ENCODE measurements around the gene RNF103. TPM values are rescaled to one million over a fixed set of nuclear protein-coding genes. Genes with fewer than 3 reads are reported as not detected.

RNF103 gene
- total and polyA plus RNA-seq, 3 donors from 2014 or later = 48.2 to 59.7 (median 53.7) TPM

- H3K36me3 ChIP-seq (ENCODE audit: low read depth, missing control alignments) = no peaks in the 10 kb centered on the region
- H3K27me3 ChIP-seq = no peaks in the 10 kb centered on the region
- H3K27ac ChIP-seq = no peak overlapping the region
- no peaks in the 10 kb centered on the region for H3K4me1 ChIP-seq
- no peaks in the 10 kb centered on the region for H3K9me3 ChIP-seq
- 92 to 96% methylated on average over 4 of the region's 4 CpGs for WGBS, 2 donors
- no peak overlapping the region for H3K4me3 ChIP-seq
- no peak for DNase-seq
- intact Hi-C loops (cut with DNase I; ENCODE audit: low total_unique reads) = no loop called here
- TF ChIP-seq CTCF (IDR thresholded peaks at IDR 0.05) = no peak
- no peak for TF ChIP-seq POLR2A (IDR thresholded peaks at IDR 0.05)
These were observed 22.7 kb upstream of the RNF103 start for GRCh38 chr2:86646329-86646728.

GRCh38 chr2:86645752-86646151 is 22.1 kb upstream of the RNF103 start:
- intact Hi-C loops (cut with DNase I; ENCODE audit: low total_unique reads) = no loop called here
- TF ChIP-seq POLR2A (IDR thresholded peaks at IDR 0.05) (no peak), CTCF (IDR thresholded peaks at IDR 0.05) (no peak)
- WGBS, 2 donors = 86 to 89% methylated on average over 4 of the region's 4 CpGs

GRCh38 chr2:86638712-86639111 is 15.0 kb upstream of the RNF103 start:
- H3K27me3 ChIP-seq = no peaks in the 10 kb centered on the region
- no peak overlapping the region for H3K27ac ChIP-seq
- no peaks in the 10 kb centered on the region for H3K36me3 ChIP-seq (ENCODE audit: low read depth, missing control alignments)
- H3K4me3 ChIP-seq = no peak overlapping the region
- H3K4me1 ChIP-seq = peaks cover 6% of the 10 kb centered on the region
- WGBS, 2 donors = 83% methylated on average over 1 of the region's 1 CpG
- no peak for TF ChIP-seq CTCF (IDR thresholded peaks at IDR 0.05)
- TF ChIP-seq POLR2A (IDR thresholded peaks at IDR 0.05) = no peak
- H3K9me3 ChIP-seq = no peaks in the 10 kb centered on the region
- DNase-seq = no peak
- intact Hi-C loops (cut with DNase I; ENCODE audit: low total_unique reads) = no loop called here

More at GRCh38 chr2:86645752-86646151, 22.1 kb upstream of the RNF103 start:
- H3K9me3 ChIP-seq = no peaks in the 10 kb centered on the region
- no peak overlapping the region for H3K27ac ChIP-seq
- no peak for DNase-seq
- no peaks in the 10 kb centered on the region for H3K36me3 ChIP-seq (ENCODE audit: low read depth, missing control alignments)
- H3K4me1 ChIP-seq = no peaks in the 10 kb centered on the region
- H3K27me3 ChIP-seq = no peaks in the 10 kb centered on the region
- H3K4me3 ChIP-seq = no peak overlapping the region

GRCh38 chr2:86636842-86637241 is 13.2 kb upstream of the RNF103 start:
- H3K27ac ChIP-seq = no peak overlapping the region
- no peak for TF ChIP-seq CTCF (IDR thresholded peaks at IDR 0.05)
- no peak for TF ChIP-seq POLR2A (IDR thresholded peaks at IDR 0.05)
- whole genome bisulfite sequencing, 2 donors = 91 to 94% methylated on average over 5 of the region's 5 CpGs

GRCh38 chr2:86634352-86634751 is 10.7 kb upstream of the RNF103 start:
- WGBS, 2 donors = 82 to 96% methylated on average over 6 of the region's 6 CpGs
- Histone ChIP-seq H3K36me3 (ENCODE audit: low read depth, missing control alignments) (no peaks in the 10 kb centered on the region), H3K27me3 (no peaks in the 10 kb centered on the region), H3K4me3 (no peak overlapping the region), H3K27ac (no peak overlapping the region), H3K4me1 (peaks cover 6% of the 10 kb centered on the region), H3K9me3 (no peaks in the 10 kb centered on the region)
- DNase-seq = no peak
- no peak for TF ChIP-seq CTCF (IDR thresholded peaks at IDR 0.05)
- no peak for TF ChIP-seq POLR2A (IDR thresholded peaks at IDR 0.05)
- intact Hi-C loops (cut with DNase I; ENCODE audit: low total_unique reads) = no loop called here

More at GRCh38 chr2:86636842-86637241, 13.2 kb upstream of the RNF103 start:
- H3K4me1 ChIP-seq = peaks cover 6% of the 10 kb centered on the region
- H3K4me3 ChIP-seq = no peak overlapping the region
- no peaks in the 10 kb centered on the region for H3K36me3 ChIP-seq (ENCODE audit: low read depth, missing control alignments)
- no peaks in the 10 kb centered on the region for H3K27me3 ChIP-seq
- H3K9me3 ChIP-seq = no peaks in the 10 kb centered on the region
- DNase-seq = no peak
- intact Hi-C loops (cut with DNase I; ENCODE audit: low total_unique reads) = no loop called here

Data from testis (tissue), 3 donors.